ENCODE measurements around the gene S100A10.

S100A10 gene

GRCh38 chr1:151993734-151994496 is at the start of gene S100A10:
S100A10 (minus strand) TSS chr1:151993859; CDS start chr1:151986230, 7,629 bp downstream.
- Histone ChIP-seq H3K4me3 (ENCODE audit: low read depth in 1 of 5, low read length in 5 of 5) (peak within 1 kb of the TSS; percentile 89 to 99 (median 97)), H3K4me1 (ENCODE audit: control insufficient read depth in 5 of 5, insufficient read depth in 5 of 5, low read length in 5 of 5) (peaks cover 11 to 57% (median 49%) of the 10 kb centered on the region in 5 donors), H3K9me3 (ENCODE audit: control insufficient read depth in 5 of 5, low read length in 5 of 5) (no peaks in the 10 kb centered on the region), H3K36me3 (ENCODE audit: control insufficient read depth in 5 of 5, insufficient read depth in 5 of 5, low read length in 5 of 5) (peaks cover 0 to 9% (median 3%) of the 10 kb centered on the region in 5 donors), H3K27me3 (ENCODE audit: control insufficient read depth in 5 of 5, insufficient read depth in 4 of 5, low read length in 5 of 5) (no peaks in the 10 kb centered on the region), H3K27ac (ENCODE audit: low read depth, low read length) (peak within 1 kb of the TSS; percentile 99), H3K9ac (ENCODE audit: low read length in 5 of 5) (peak within 1 kb of the TSS; percentile 96 to 99 (median 98))

- H3K27me3 ChIP-seq (ENCODE audit: control insufficient read depth in 5 of 5, insufficient read depth in 4 of 5, low read length in 5 of 5), result no peaks in the 10 kb centered on the region
- peaks cover 0 to 18% (median 11%) of the 10 kb centered on the region in 5 donors for H3K4me1 ChIP-seq (ENCODE audit: control insufficient read depth in 5 of 5, insufficient read depth in 5 of 5, low read length in 5 of 5)
- H3K27ac ChIP-seq (ENCODE audit: low read depth, low read length), result no peak overlapping the region
- H3K9me3 ChIP-seq (ENCODE audit: control insufficient read depth in 5 of 5, low read length in 5 of 5), result no peaks in the 10 kb centered on the region
- no peaks in the 10 kb centered on the region for H3K36me3 ChIP-seq (ENCODE audit: control insufficient read depth in 5 of 5, insufficient read depth in 5 of 5, low read length in 5 of 5)
- H3K9ac ChIP-seq (ENCODE audit: low read length in 5 of 5), result no peak overlapping the region
- H3K4me3 ChIP-seq (ENCODE audit: low read depth in 1 of 5, low read length in 5 of 5), result no peak overlapping the region
Observed at GRCh38 chr1:152042030-152042429, 48.4 kb upstream of the S100A10 start.

- H3K27ac ChIP-seq (ENCODE audit: low read depth, low read length), result no peak overlapping the region
Observed at GRCh38 chr1:152039886-152040285, 46.2 kb upstream of the S100A10 start.

GRCh38 chr1:152039461-152039860 is 45.8 kb upstream of the S100A10 start:
- peaks cover 7 to 32% (median 25%) of the 10 kb centered on the region in 5 donors for H3K4me1 ChIP-seq (ENCODE audit: control insufficient read depth in 5 of 5, insufficient read depth in 5 of 5, low read length in 5 of 5)
- no peaks in the 10 kb centered on the region for H3K27me3 ChIP-seq (ENCODE audit: control insufficient read depth in 5 of 5, insufficient read depth in 4 of 5, low read length in 5 of 5)
- H3K27ac ChIP-seq (ENCODE audit: low read depth, low read length), result no peak overlapping the region
- no peaks in the 10 kb centered on the region for H3K9me3 ChIP-seq (ENCODE audit: control insufficient read depth in 5 of 5, low read length in 5 of 5)
- H3K36me3 ChIP-seq (ENCODE audit: control insufficient read depth in 5 of 5, insufficient read depth in 5 of 5, low read length in 5 of 5), result no peaks in the 10 kb centered on the region
- H3K9ac ChIP-seq (ENCODE audit: low read length in 5 of 5), result no peak overlapping the region
- no peak overlapping the region for H3K4me3 ChIP-seq (ENCODE audit: low read depth in 1 of 5, low read length in 5 of 5)

More at GRCh38 chr1:152039886-152040285, 46.2 kb upstream of the S100A10 start:
- Histone ChIP-seq H3K9me3 (ENCODE audit: control insufficient read depth in 5 of 5, low read length in 5 of 5) (no peaks in the 10 kb centered on the region), H3K9ac (ENCODE audit: low read length in 5 of 5) (no peak overlapping the region), H3K36me3 (ENCODE audit: control insufficient read depth in 5 of 5, insufficient read depth in 5 of 5, low read length in 5 of 5) (no peaks in the 10 kb centered on the region), H3K27me3 (ENCODE audit: control insufficient read depth in 5 of 5, insufficient read depth in 4 of 5, low read length in 5 of 5) (no peaks in the 10 kb centered on the region), H3K4me3 (ENCODE audit: low read depth in 1 of 5, low read length in 5 of 5) (no peak overlapping the region), H3K4me1 (ENCODE audit: control insufficient read depth in 5 of 5, insufficient read depth in 5 of 5, low read length in 5 of 5) (peaks cover 3 to 30% (median 24%) of the 10 kb centered on the region in 5 donors)

- no peak overlapping the region for H3K27ac ChIP-seq (ENCODE audit: low read depth, low read length)
- no peaks in the 10 kb centered on the region for H3K9me3 ChIP-seq (ENCODE audit: control insufficient read depth in 5 of 5, low read length in 5 of 5)
- H3K9ac ChIP-seq (ENCODE audit: low read length in 5 of 5), result no peak overlapping the region
- peaks cover 10 to 33% (median 27%) of the 10 kb centered on the region in 5 donors for H3K4me1 ChIP-seq (ENCODE audit: control insufficient read depth in 5 of 5, insufficient read depth in 5 of 5, low read length in 5 of 5)
- H3K27me3 ChIP-seq (ENCODE audit: control insufficient read depth in 5 of 5, insufficient read depth in 4 of 5, low read length in 5 of 5), result no peaks in the 10 kb centered on the region
- H3K36me3 ChIP-seq (ENCODE audit: control insufficient read depth in 5 of 5, insufficient read depth in 5 of 5, low read length in 5 of 5), result peaks cover 0 to 3% (median under 1%) of the 10 kb centered on the region in 5 donors
- H3K4me3 ChIP-seq (ENCODE audit: low read depth in 1 of 5, low read length in 5 of 5), result no peak overlapping the region
Observed at GRCh38 chr1:152038871-152039270, 45.2 kb upstream of the S100A10 start.

GRCh38 chr1:152036267-152037216 is 42.9 kb upstream of the S100A10 start, which contains the start of gene S100A11:
S100A11 (minus strand) TSS chr1:152037004; CDS start chr1:152036915, 89 bp downstream.
- Histone ChIP-seq H3K27ac (ENCODE audit: low read depth, low read length) (peak within 1 kb of the TSS; percentile 98), H3K9ac (ENCODE audit: low read length in 5 of 5) (peak within 1 kb of the TSS; percentile 92 to 97 (median 96)), H3K36me3 (ENCODE audit: control insufficient read depth in 5 of 5, insufficient read depth in 5 of 5, low read length in 5 of 5) (peaks cover 15 to 24% (median 24%) of the 10 kb centered on the region in 5 donors), H3K27me3 (ENCODE audit: control insufficient read depth in 5 of 5, insufficient read depth in 4 of 5, low read length in 5 of 5) (no peaks in the 10 kb centered on the region), H3K9me3 (ENCODE audit: control insufficient read depth in 5 of 5, low read length in 5 of 5) (no peaks in the 10 kb centered on the region), H3K4me3 (ENCODE audit: low read depth in 1 of 5, low read length in 5 of 5) (peak within 1 kb of the TSS; percentile 83 to 94 (median 94)), H3K4me1 (ENCODE audit: control insufficient read depth in 5 of 5, insufficient read depth in 5 of 5, low read length in 5 of 5) (peaks cover 10 to 40% (median 37%) of the 10 kb centered on the region in 5 donors)

GRCh38 chr1:152035539-152036266 is 42.0 kb upstream of the S100A10 start:
- H3K4me3 ChIP-seq (ENCODE audit: low read depth in 1 of 5, low read length in 5 of 5), result peak overlapping the region; percentile 83 to 94 (median 94)
- H3K9me3 ChIP-seq (ENCODE audit: control insufficient read depth in 5 of 5, low read length in 5 of 5), result no peaks in the 10 kb centered on the region
- H3K27ac ChIP-seq (ENCODE audit: low read depth, low read length), result peak overlapping the region; percentile 98
- H3K4me1 ChIP-seq (ENCODE audit: control insufficient read depth in 5 of 5, insufficient read depth in 5 of 5, low read length in 5 of 5), result peaks cover 10 to 40% (median 37%) of the 10 kb centered on the region in 5 donors
- H3K27me3 ChIP-seq (ENCODE audit: control insufficient read depth in 5 of 5, insufficient read depth in 4 of 5, low read length in 5 of 5), result no peaks in the 10 kb centered on the region
- peak overlapping the region; percentile 92 to 97 (median 96) for H3K9ac ChIP-seq (ENCODE audit: low read length in 5 of 5)
- peaks cover 17 to 31% (median 28%) of the 10 kb centered on the region in 5 donors for H3K36me3 ChIP-seq (ENCODE audit: control insufficient read depth in 5 of 5, insufficient read depth in 5 of 5, low read length in 5 of 5)

GRCh38 chr1:152034654-152035538 is 41.2 kb upstream of the S100A10 start:
- Histone ChIP-seq H3K36me3 (ENCODE audit: control insufficient read depth in 5 of 5, insufficient read depth in 5 of 5, low read length in 5 of 5) (peaks cover 17 to 32% (median 28%) of the 10 kb centered on the region in 5 donors), H3K9me3 (ENCODE audit: control insufficient read depth in 5 of 5, low read length in 5 of 5) (no peaks in the 10 kb centered on the region), H3K27ac (ENCODE audit: low read depth, low read length) (peak overlapping the region; percentile 98), H3K9ac (ENCODE audit: low read length in 5 of 5) (peak overlapping the region; percentile 92 to 97 (median 96)), H3K4me1 (ENCODE audit: control insufficient read depth in 5 of 5, insufficient read depth in 5 of 5, low read length in 5 of 5) (peaks cover 10 to 47% (median 41%) of the 10 kb centered on the region in 5 donors), H3K27me3 (ENCODE audit: control insufficient read depth in 5 of 5, insufficient read depth in 4 of 5, low read length in 5 of 5) (no peaks in the 10 kb centered on the region), H3K4me3 (ENCODE audit: low read depth in 1 of 5, low read length in 5 of 5) (peak overlapping the region; percentile 83 to 94 (median 94))

Data from subcutaneous abdominal adipose tissue (tissue), 5 donors.